Neural cell (in vitro differentiated cells): ENCODE results near the gene UQCR11. TPM values are rescaled to one million over a fixed set of nuclear protein-coding genes. Genes with fewer than 3 reads are reported as not detected.

Source experiments
- H2AFZ ChIP-seq: fragments of 200-600, 300-800 bp; sonication (generic), shearing (Covaris generic); 2 replicates; pipeline ENCODE4 v1.6.0; 2014; ENCODE audit warnings: low read depth, mild to moderate bottlenecking, antibody characterized with exemption, low read length, moderate library complexity
- H3F3A ChIP-seq: fragments of 200-600 bp; shearing (Covaris generic); 2 replicates; pipeline ENCODE4 v1.6.1; 2016; ENCODE audit warnings: mild to moderate bottlenecking, moderate library complexity, mixed read lengths, antibody characterized with exemption, low read length; ENCODE audit not compliant: insufficient read depth, poor library complexity, severe bottlenecking
- H3K27ac ChIP-seq: fragments of 200-600, 300-800 bp; sonication (generic), shearing (Covaris generic); 2 replicates; pipeline ENCODE4 v1.5.1; 2014; ENCODE audit warnings: mild to moderate bottlenecking, low read length, moderate library complexity
- H3K27me3 ChIP-seq: fragments of 300-800, 200-600 bp; sonication (generic), shearing (Covaris generic); 2 replicates; pipeline ENCODE4 v1.6.0; 2014; ENCODE audit warnings: mild to moderate bottlenecking, low read depth, low read length, moderate library complexity; ENCODE audit not compliant: insufficient read depth
- H3K36me3 ChIP-seq: fragments of 300-800, 200-600 bp; sonication (generic), shearing (Covaris generic); 2 replicates; pipeline ENCODE4 v1.5.1; 2014; ENCODE audit warnings: mild to moderate bottlenecking, antibody characterized with exemption, low read length, moderate library complexity; ENCODE audit not compliant: insufficient read depth
- H3K4me2 ChIP-seq: fragments of 300-800, 200-600 bp; sonication (generic), shearing (Covaris generic); 2 replicates; pipeline ENCODE4 v1.6.0; 2014; ENCODE audit warnings: mild to moderate bottlenecking, low read length
- H3K4me3 ChIP-seq: fragments of 300-800, 200-600 bp; sonication (generic), shearing (Covaris generic); 2 replicates; pipeline ENCODE4 v1.5.1; 2014; ENCODE audit warnings: mild to moderate bottlenecking, low read length, moderate library complexity
- H3K79me2 ChIP-seq: fragments of 200-600 bp; shearing (Covaris generic); replicated peaks from 2 replicates; pipeline ENCODE4 v1.6.0; 2014; ENCODE audit warnings: mild to moderate bottlenecking, low read length, moderate library complexity; ENCODE audit not compliant: insufficient read depth
- H3K9ac ChIP-seq: fragments of 300-800, 200-600 bp; sonication (generic), shearing (Covaris generic); 2 replicates; pipeline ENCODE4 v1.6.1; 2016; ENCODE audit warnings: mild to moderate bottlenecking, low read length, mixed read lengths
- H3K9me2 ChIP-seq: fragments of 200-600 bp; shearing (Covaris generic); 2 replicates; pipeline ENCODE4 v1.6.1; 2016; ENCODE audit warnings: mild to moderate bottlenecking, low read length, mixed read lengths; ENCODE audit not compliant: insufficient read depth
- H3K9me3 ChIP-seq: fragments of 200-600, 300-800 bp; sonication (generic), shearing (Covaris generic); 2 replicates; pipeline ENCODE4 v1.6.1; 2016; ENCODE audit warnings: mild to moderate bottlenecking, mixed run types, low read length, moderate library complexity, mixed read lengths
- H4K20me1 ChIP-seq: fragments of 200-600 bp; shearing (Covaris generic); 2 replicates; pipeline ENCODE4 v1.6.1; 2016; ENCODE audit warnings: mild to moderate bottlenecking, mixed run types; ENCODE audit not compliant: insufficient read depth
- EP300 ChIP-seq: fragments of 450-650 bp; conservative IDR thresholded peaks from 2 replicates; pipeline ENCODE4 v1.6.1; 2014; ENCODE audit warnings: antibody characterized with exemption, mild to moderate bottlenecking, moderate library complexity; ENCODE audit not compliant: poor library complexity, severe bottlenecking
- EZH2 ChIP-seq: fragments of 200-600, 300-800 bp; shearing (Covaris generic), sonication (generic); IDR thresholded peaks from 2 replicates; pipeline ENCODE4 v1.6.1; 2014; ENCODE audit warnings: antibody characterized with exemption, low read length, borderline replicate concordance, mild to moderate bottlenecking; ENCODE audit not compliant: insufficient read depth, poor library complexity, severe bottlenecking
- MXI1 ChIP-seq: fragments of 450-650 bp; conservative IDR thresholded peaks from 2 replicates; pipeline ENCODE4 v1.6.1; 2014; ENCODE audit warnings: antibody characterized with exemption, mild to moderate bottlenecking; ENCODE audit not compliant: poor library complexity, severe bottlenecking
- POLR2AphosphoS5 ChIP-seq: IDR thresholded peaks from 2 replicates; pipeline ENCODE4 v1.6.1; 2012
- RAD21 ChIP-seq: fragments of 450-650 bp; conservative IDR thresholded peaks from 2 replicates; pipeline ENCODE4 v1.6.1; 2014; ENCODE audit warnings: antibody characterized with exemption, mild to moderate bottlenecking, moderate library complexity
- SMC3 ChIP-seq: fragments of 450-650 bp; conservative IDR thresholded peaks from 2 replicates; pipeline ENCODE4 v1.6.1; 2014; ENCODE audit warnings: antibody characterized with exemption, mild to moderate bottlenecking, moderate library complexity; ENCODE audit not compliant: poor library complexity
- TAF1 ChIP-seq: IDR thresholded peaks from 2 replicates; pipeline ENCODE4 v1.6.1; 2012; ENCODE audit warnings: low read depth
- polyA plus RNA-seq: library from polyadenylated mRNA; depleted of rRNA; stranded (reverse); fragments of >200 nt; gene quantifications from 2 replicates; pipeline ENCODE4 v1.2.3, GENCODE V29; 2014
- TF ChIP-seq, protein P1 (sequence below): fragments of 450-650 bp; IDR thresholded peaks from 2 replicates; pipeline ENCODE4 v1.5.1; 2014; ENCODE audit warnings: antibody characterized with exemption, mild to moderate bottlenecking, moderate library complexity; ENCODE audit not compliant: poor library complexity, severe bottlenecking
- TF ChIP-seq, protein P2 (sequence below): IDR thresholded peaks from 2 replicates; pipeline ENCODE4 v1.6.1; 2012; ENCODE audit warnings: borderline replicate concordance

The UQCR11 gene
- polyA plus RNA-seq, 1 donor from 2014 or later = 204 TPM

DNA sequence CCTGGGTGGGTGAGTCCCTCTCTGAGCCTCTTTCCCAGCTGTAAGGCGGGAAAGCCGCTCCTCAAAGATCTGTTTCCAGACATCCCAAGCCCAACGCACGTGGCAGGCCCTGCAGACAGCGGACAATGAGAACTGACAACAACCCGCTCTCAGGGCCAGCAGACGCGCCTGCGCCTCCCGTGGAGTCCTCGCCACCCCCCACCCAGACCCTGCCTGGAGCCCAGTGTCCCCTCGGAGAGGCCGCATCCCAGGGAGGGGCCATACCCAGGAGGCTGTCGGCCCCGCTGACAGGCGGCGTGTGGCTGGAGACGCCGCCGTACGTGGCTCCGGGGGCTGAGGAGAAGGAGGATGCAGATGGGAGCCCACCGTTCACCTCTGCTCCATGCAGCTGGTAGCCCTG is 16.3 kb upstream of the UQCR11 start:
- Histone ChIP-seq H4K20me1 (no peaks in the 10 kb centered on the region), H3K4me3 (no peak overlapping the region), H3K36me3 (no peaks in the 10 kb centered on the region), H3K4me2 (no peak overlapping the region), H3K79me2 (no peaks in the 10 kb centered on the region), H2AFZ (no peak overlapping the region), H3F3A (no peaks in the 10 kb centered on the region), H3K9ac (no peak overlapping the region), H3K9me2 (no peaks in the 10 kb centered on the region), H3K9me3 (no peaks in the 10 kb centered on the region), H3K27me3 (no peaks in the 10 kb centered on the region), H3K27ac (no peak overlapping the region)
- no peak for TF ChIP-seq TAF1
- TF ChIP-seq POLR2AphosphoS5 = no peak
- no peak for TF ChIP-seq EZH2
- no peak for TF ChIP-seq RAD21
- TF ChIP-seq, protein P1, sequence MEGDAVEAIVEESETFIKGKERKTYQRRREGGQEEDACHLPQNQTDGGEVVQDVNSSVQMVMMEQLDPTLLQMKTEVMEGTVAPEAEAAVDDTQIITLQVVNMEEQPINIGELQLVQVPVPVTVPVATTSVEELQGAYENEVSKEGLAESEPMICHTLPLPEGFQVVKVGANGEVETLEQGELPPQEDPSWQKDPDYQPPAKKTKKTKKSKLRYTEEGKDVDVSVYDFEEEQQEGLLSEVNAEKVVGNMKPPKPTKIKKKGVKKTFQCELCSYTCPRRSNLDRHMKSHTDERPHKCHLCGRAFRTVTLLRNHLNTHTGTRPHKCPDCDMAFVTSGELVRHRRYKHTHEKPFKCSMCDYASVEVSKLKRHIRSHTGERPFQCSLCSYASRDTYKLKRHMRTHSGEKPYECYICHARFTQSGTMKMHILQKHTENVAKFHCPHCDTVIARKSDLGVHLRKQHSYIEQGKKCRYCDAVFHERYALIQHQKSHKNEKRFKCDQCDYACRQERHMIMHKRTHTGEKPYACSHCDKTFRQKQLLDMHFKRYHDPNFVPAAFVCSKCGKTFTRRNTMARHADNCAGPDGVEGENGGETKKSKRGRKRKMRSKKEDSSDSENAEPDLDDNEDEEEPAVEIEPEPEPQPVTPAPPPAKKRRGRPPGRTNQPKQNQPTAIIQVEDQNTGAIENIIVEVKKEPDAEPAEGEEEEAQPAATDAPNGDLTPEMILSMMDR = no peak
- TF ChIP-seq EP300 = no peak
- TF ChIP-seq, protein P2, sequence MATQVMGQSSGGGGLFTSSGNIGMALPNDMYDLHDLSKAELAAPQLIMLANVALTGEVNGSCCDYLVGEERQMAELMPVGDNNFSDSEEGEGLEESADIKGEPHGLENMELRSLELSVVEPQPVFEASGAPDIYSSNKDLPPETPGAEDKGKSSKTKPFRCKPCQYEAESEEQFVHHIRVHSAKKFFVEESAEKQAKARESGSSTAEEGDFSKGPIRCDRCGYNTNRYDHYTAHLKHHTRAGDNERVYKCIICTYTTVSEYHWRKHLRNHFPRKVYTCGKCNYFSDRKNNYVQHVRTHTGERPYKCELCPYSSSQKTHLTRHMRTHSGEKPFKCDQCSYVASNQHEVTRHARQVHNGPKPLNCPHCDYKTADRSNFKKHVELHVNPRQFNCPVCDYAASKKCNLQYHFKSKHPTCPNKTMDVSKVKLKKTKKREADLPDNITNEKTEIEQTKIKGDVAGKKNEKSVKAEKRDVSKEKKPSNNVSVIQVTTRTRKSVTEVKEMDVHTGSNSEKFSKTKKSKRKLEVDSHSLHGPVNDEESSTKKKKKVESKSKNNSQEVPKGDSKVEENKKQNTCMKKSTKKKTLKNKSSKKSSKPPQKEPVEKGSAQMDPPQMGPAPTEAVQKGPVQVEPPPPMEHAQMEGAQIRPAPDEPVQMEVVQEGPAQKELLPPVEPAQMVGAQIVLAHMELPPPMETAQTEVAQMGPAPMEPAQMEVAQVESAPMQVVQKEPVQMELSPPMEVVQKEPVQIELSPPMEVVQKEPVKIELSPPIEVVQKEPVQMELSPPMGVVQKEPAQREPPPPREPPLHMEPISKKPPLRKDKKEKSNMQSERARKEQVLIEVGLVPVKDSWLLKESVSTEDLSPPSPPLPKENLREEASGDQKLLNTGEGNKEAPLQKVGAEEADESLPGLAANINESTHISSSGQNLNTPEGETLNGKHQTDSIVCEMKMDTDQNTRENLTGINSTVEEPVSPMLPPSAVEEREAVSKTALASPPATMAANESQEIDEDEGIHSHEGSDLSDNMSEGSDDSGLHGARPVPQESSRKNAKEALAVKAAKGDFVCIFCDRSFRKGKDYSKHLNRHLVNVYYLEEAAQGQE = no peak
- TF ChIP-seq MXI1 = no peak
- TF ChIP-seq SMC3 = no peak

DNA sequence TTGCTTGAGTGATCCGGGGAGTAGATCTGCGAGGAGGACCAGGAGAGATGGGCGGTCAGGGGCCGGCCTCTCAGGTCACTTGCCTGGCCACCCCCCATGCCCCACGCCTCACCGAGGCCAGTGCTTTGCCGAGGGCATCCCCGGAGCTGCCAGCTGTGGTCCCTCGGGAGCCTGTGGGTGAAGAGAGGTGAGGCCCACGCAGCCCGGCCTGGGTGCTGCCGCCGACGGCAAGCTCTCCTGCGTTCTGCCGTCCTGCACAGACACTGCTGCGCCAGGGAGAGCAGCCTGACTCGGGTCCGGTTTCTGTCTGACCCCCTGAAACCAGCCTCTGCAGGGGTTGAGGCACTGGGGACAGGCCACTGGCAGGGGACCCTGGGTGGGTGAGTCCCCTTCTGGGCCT is 15.8 kb upstream of the UQCR11 start:
- H2AFZ ChIP-seq = no peak overlapping the region

More for the DNA sequence above, 15.8 kb upstream of the UQCR11 start:
- Histone ChIP-seq H3K9me2 (no peaks in the 10 kb centered on the region), H3K9me3 (no peaks in the 10 kb centered on the region), H3K79me2 (no peaks in the 10 kb centered on the region), H3K27me3 (no peaks in the 10 kb centered on the region), H3K36me3 (no peaks in the 10 kb centered on the region), H3F3A (no peaks in the 10 kb centered on the region), H3K4me3 (no peak overlapping the region), H3K9ac (no peak overlapping the region), H3K27ac (no peak overlapping the region), H4K20me1 (no peaks in the 10 kb centered on the region), H3K4me2 (no peak overlapping the region)
- TF ChIP-seq EP300 (no peak), EZH2 (no peak), TAF1 (no peak), RAD21 (no peak), POLR2AphosphoS5 (no peak), MXI1 (no peak), SMC3 (no peak)
- TF ChIP-seq, protein P2 = no peak
- TF ChIP-seq, protein P1 = no peak
